Stomach (tissue), 4 donors: ENCODE measurements around the gene FATE1.

Source experiments
- EP300 ChIP-seq: sonication (generic); formaldehyde crosslinking; IDR thresholded peaks from one replicate; pipeline ENCODE4 v1.6.1; 2017; ENCODE audit warnings: antibody characterized with exemption
- POLR2A ChIP-seq, 4 donors: fragments of 450-650 bp; IDR thresholded peaks; one replicate each; pipeline ENCODE4 v1.6.1; 2016; ENCODE audit warnings: antibody characterized with exemption in 4 of 4, control low read depth in 2 of 4, mild to moderate bottlenecking in 1 of 4, moderate library complexity in 1 of 4
- POLR2AphosphoS5 ChIP-seq, 3 donors: sonication (generic); formaldehyde crosslinking; IDR thresholded peaks; one replicate each; pipeline ENCODE4 v1.6.1; 2016; ENCODE audit warnings: antibody characterized with exemption in 3 of 3
- TF ChIP-seq, protein P1 (sequence below), 7 experiments: fragments of 450-650 bp in 4 of 7; fragments of 200-600 bp in 3 of 7; sonication (generic) in 3 of 7; IDR thresholded peaks; one replicate each; pipeline ENCODE4 v1.5.1; 2016 to 2019; ENCODE audit warnings: antibody characterized with exemption in 7 of 7, control low read depth in 2 of 7, mild to moderate bottlenecking in 1 of 7

DNA sequence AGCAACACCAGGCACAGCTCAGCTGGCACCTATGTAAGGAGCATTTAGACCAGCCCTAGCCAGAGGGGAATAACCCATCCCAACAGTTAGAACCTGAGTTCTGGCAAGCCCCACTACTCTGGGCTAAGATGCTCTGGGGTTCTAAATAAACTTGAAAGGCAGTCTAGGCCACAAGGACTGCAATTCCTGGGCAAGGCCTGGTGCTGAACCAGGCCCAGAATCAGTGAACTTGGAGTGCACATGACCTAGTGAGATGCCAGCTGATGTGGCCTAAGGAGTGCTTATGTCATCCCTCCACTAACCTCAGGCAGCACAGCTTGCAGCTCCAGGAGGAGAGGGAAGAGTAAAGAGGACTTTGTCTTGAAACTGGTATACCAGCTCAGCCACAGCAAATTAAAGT is 28.2 kb upstream of the FATE1 start:
- TF ChIP-seq, protein P1, sequence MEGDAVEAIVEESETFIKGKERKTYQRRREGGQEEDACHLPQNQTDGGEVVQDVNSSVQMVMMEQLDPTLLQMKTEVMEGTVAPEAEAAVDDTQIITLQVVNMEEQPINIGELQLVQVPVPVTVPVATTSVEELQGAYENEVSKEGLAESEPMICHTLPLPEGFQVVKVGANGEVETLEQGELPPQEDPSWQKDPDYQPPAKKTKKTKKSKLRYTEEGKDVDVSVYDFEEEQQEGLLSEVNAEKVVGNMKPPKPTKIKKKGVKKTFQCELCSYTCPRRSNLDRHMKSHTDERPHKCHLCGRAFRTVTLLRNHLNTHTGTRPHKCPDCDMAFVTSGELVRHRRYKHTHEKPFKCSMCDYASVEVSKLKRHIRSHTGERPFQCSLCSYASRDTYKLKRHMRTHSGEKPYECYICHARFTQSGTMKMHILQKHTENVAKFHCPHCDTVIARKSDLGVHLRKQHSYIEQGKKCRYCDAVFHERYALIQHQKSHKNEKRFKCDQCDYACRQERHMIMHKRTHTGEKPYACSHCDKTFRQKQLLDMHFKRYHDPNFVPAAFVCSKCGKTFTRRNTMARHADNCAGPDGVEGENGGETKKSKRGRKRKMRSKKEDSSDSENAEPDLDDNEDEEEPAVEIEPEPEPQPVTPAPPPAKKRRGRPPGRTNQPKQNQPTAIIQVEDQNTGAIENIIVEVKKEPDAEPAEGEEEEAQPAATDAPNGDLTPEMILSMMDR (IDR thresholded peaks at IDR 0.05), result no peak
- TF ChIP-seq POLR2AphosphoS5 (IDR thresholded peaks at IDR 0.05), result no peak
- TF ChIP-seq POLR2A (IDR thresholded peaks at IDR 0.05), result no peak
- no peak for TF ChIP-seq EP300
